ENCODE measurements around the gene PIGW. TPM values are rescaled to one million over a fixed set of nuclear protein-coding genes. Genes with fewer than 3 reads are reported as not detected.

PIGW gene
- total and polyA plus RNA-seq, 9 of the 15 experiments (the other 6 are each of a cell fraction or from before 2014, with no cell fraction given) = 9.5 to 33.9 (median 21.2) TPM

GRCh38 chr17:36534840-36535668 is at the start of gene PIGW, which contains the start of gene MYO19 (continued):
- TF ChIP-seq, protein P1, sequence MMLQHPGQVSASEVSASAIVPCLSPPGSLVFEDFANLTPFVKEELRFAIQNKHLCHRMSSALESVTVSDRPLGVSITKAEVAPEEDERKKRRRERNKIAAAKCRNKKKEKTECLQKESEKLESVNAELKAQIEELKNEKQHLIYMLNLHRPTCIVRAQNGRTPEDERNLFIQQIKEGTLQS (IDR thresholded peaks at IDR 0.05) = no peak
- TF ChIP-seq, protein P1 (CRISPR knock-in tag; conservative IDR thresholded peaks at IDR 0.05) = no peak
- TF ChIP-seq ETV1 (tag; conservative IDR thresholded peaks at IDR 0.05; ENCODE audit: low read depth) (peak; percentile 94), BMI1 (IDR thresholded peaks at IDR 0.05; ENCODE audit: low read length) (no peak), ZNF766 (CRISPR knock-in tag; conservative IDR thresholded peaks at IDR 0.05) (peak; percentile 47), ZNF740 (CRISPR knock-in tag; IDR thresholded peaks at IDR 0.05) (no peak), ZNF740 (tag; IDR thresholded peaks at IDR 0.05) (no peak), SMC3 (conservative IDR thresholded peaks at IDR 0.05; ENCODE audit: insufficient read depth, low read depth, low read length) (no peak), C11orf30 (IDR thresholded peaks at IDR 0.05; ENCODE audit: low read depth) (peak; percentile 71), ZNF282 (CRISPR knock-in tag; IDR thresholded peaks at IDR 0.05) (0 out of 2 replicates have a peak, but pooled peaks have one; percentile 49), ZNF263 (CRISPR knock-in tag; IDR thresholded peaks at IDR 0.05; ENCODE audit: borderline replicate concordance) (no peak), ZNF668 (CRISPR knock-in tag; IDR thresholded peaks at IDR 0.05) (no peak), NFRKB (IDR thresholded peaks at IDR 0.05; ENCODE audit: low read depth) (peak; percentile 87), PML (IDR thresholded peaks at IDR 0.05; ENCODE audit: low read length) (peak; percentile 73), RHOXF2B (CRISPR knock-in tag; conservative IDR thresholded peaks at IDR 0.05) (no peak), U2AF1 (optimal IDR thresholded peaks at IDR 0.05; ENCODE audit: low read depth, low read length) (peak; percentile 31), ZNF589 (CRISPR knock-in tag; IDR thresholded peaks at IDR 0.05; ENCODE audit: low read depth) (0 out of 2 replicates have a peak, but pooled peaks have one; percentile 73)
- TF ChIP-seq, protein P2, sequence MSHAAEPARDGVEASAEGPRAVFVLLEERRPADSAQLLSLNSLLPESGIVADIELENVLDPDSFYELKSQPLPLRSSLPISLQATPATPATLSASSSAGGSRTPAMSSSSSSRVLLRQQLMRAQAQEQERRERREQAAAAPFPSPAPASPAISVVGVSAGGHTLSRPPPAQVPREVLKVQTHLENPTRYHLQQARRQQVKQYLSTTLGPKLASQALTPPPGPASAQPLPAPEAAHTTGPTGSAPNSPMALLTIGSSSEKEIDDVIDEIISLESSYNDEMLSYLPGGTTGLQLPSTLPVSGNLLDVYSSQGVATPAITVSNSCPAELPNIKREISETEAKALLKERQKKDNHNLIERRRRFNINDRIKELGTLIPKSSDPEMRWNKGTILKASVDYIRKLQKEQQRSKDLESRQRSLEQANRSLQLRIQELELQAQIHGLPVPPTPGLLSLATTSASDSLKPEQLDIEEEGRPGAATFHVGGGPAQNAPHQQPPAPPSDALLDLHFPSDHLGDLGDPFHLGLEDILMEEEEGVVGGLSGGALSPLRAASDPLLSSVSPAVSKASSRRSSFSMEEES (CRISPR knock-in tag; IDR thresholded peaks at IDR 0.05) = no peak
- TF ChIP-seq, protein P3, sequence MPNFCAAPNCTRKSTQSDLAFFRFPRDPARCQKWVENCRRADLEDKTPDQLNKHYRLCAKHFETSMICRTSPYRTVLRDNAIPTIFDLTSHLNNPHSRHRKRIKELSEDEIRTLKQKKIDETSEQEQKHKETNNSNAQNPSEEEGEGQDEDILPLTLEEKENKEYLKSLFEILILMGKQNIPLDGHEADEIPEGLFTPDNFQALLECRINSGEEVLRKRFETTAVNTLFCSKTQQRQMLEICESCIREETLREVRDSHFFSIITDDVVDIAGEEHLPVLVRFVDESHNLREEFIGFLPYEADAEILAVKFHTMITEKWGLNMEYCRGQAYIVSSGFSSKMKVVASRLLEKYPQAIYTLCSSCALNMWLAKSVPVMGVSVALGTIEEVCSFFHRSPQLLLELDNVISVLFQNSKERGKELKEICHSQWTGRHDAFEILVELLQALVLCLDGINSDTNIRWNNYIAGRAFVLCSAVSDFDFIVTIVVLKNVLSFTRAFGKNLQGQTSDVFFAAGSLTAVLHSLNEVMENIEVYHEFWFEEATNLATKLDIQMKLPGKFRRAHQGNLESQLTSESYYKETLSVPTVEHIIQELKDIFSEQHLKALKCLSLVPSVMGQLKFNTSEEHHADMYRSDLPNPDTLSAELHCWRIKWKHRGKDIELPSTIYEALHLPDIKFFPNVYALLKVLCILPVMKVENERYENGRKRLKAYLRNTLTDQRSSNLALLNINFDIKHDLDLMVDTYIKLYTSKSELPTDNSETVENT (CRISPR knock-in tag; IDR thresholded peaks at IDR 0.05) = peak; percentile 34; the same call in 1 of the 2 replicates
- TF ChIP-seq, protein P4, sequence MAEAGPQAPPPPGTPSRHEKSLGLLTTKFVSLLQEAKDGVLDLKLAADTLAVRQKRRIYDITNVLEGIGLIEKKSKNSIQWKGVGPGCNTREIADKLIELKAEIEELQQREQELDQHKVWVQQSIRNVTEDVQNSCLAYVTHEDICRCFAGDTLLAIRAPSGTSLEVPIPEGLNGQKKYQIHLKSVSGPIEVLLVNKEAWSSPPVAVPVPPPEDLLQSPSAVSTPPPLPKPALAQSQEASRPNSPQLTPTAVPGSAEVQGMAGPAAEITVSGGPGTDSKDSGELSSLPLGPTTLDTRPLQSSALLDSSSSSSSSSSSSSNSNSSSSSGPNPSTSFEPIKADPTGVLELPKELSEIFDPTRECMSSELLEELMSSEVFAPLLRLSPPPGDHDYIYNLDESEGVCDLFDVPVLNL (CRISPR knock-in tag; IDR thresholded peaks at IDR 0.05; ENCODE audit: low read depth) = no peak
